Measurements from ENCODE around the gene ATF6. TPM values are rescaled to one million over a fixed set of nuclear protein-coding genes. Genes with fewer than 3 reads are reported as not detected.

ATF6 gene
- total RNA-seq, 3 donors from 2014 or later = 21.7 to 24.9 (median 24.5) TPM

GRCh38 chr1:161998811-161999210 is 232.7 kb downstream of the ATF6 start:
- intact Hi-C loops (cut with DNase I, micrococcal nuclease) = no loop called here
- H3K36me3 ChIP-seq (ENCODE audit: low read depth) = no peaks in the 10 kb centered on the region
- DNase-seq = no peak

GRCh38 chr1:161999301-162000052 is 233.4 kb downstream of the ATF6 start:
- no peaks in the 10 kb centered on the region for H3K4me1 ChIP-seq (ENCODE audit: low read depth)
- DNase-seq = no peak
- TF ChIP-seq CTCF (IDR thresholded peaks at IDR 0.05) = no peak
- H3K9me3 ChIP-seq = no peaks in the 10 kb centered on the region
- ATAC-seq = no peak
- no peak overlapping the region for H3K4me3 ChIP-seq
- intact Hi-C loops (cut with DNase I, micrococcal nuclease) = no loop called here
- no peaks in the 10 kb centered on the region for H3K36me3 ChIP-seq (ENCODE audit: low read depth)

More at GRCh38 chr1:161998811-161999210, 232.7 kb downstream of the ATF6 start:
- no peaks in the 10 kb centered on the region for H3K4me1 ChIP-seq (ENCODE audit: low read depth)
- no peak for ATAC-seq
- TF ChIP-seq CTCF (IDR thresholded peaks at IDR 0.05) = no peak
- no peaks in the 10 kb centered on the region for H3K9me3 ChIP-seq
- no peak overlapping the region for H3K4me3 ChIP-seq

- intact Hi-C loops (cut with DNase I, micrococcal nuclease) = no loop called here
- no peak for DNase-seq
- Histone ChIP-seq H3K4me3 (no peak overlapping the region), H3K9me3 (no peaks in the 10 kb centered on the region), H3K4me1 (ENCODE audit: low read depth) (no peaks in the 10 kb centered on the region), H3K36me3 (ENCODE audit: low read depth) (no peaks in the 10 kb centered on the region)
- no peak for TF ChIP-seq CTCF (IDR thresholded peaks at IDR 0.05)
- ATAC-seq = no peak
Observed at GRCh38 chr1:162000053-162000420, 233.9 kb downstream of the ATF6 start.

GRCh38 chr1:162003061-162003829 is 237.1 kb downstream of the ATF6 start:
- ATAC-seq = peak; percentile 38

GRCh38 chr1:162003830-162004215 is 237.7 kb downstream of the ATF6 start:
- Histone ChIP-seq H3K4me1 (ENCODE audit: low read depth) (no peaks in the 10 kb centered on the region), H3K4me3 (no peak overlapping the region), H3K36me3 (ENCODE audit: low read depth) (no peaks in the 10 kb centered on the region), H3K9me3 (no peaks in the 10 kb centered on the region)
- no peak for TF ChIP-seq CTCF (IDR thresholded peaks at IDR 0.05)
- DNase-seq (peak in 1 of 3 donors; percentile 17), ATAC-seq (peak; percentile 44)
- intact Hi-C loops (cut with DNase I, micrococcal nuclease) = no loop called here

More at GRCh38 chr1:162003061-162003829, 237.1 kb downstream of the ATF6 start:
- DNase-seq = peak in 2 of 3 donors; percentile 15 to 69
- H3K4me3 ChIP-seq = no peak overlapping the region
- no peak for TF ChIP-seq CTCF (IDR thresholded peaks at IDR 0.05)
- intact Hi-C loops (cut with DNase I, micrococcal nuclease) = no loop called here
- H3K4me1 ChIP-seq (ENCODE audit: low read depth) = no peaks in the 10 kb centered on the region
- H3K36me3 ChIP-seq (ENCODE audit: low read depth) = no peaks in the 10 kb centered on the region
- no peaks in the 10 kb centered on the region for H3K9me3 ChIP-seq

Measured in mucosa of descending colon (tissue), 3 donors.